NCI-H1048 (cell line): ENCODE data around the gene COG2.
"Not testable (repeated sequence)": the region's sequence is repeated elsewhere in the genome, so short reads cannot be mapped to it uniquely, and the experiment has no call there.

Experiments
- DNase-seq: peaks from one replicate; lab custom pipeline; 2025; lab: John Stamatoyannopoulos, UW

The COG2 gene

GRCh38 chr1:230627767-230628166, 14.5 kb upstream of the COG2 start:
- DNase-seq: no peak

DNA sequence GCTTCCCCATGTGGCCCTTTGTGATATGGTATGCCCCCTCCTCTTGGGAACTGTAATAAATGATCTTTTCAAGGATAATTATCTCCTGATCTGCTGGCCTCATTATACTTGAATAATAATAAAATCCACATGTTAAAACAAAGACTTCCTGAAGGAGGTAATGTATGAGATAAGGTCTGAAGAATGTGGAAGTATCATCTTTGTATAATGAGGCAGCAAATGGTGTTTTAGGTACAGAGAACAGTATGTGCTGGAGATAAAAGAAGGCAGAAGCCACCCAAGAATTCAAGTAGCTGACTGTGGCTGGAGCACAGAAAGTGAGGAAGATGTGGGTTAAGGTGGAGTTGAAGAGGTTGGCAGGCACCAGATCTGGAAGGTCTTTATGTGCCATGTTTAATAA, 12.8 kb upstream of the COG2 start:
- no peak for DNase-seq

- no peak for DNase-seq
Observed at GRCh38 chr1:230631477-230631876, 10.8 kb upstream of the COG2 start.

DNA sequence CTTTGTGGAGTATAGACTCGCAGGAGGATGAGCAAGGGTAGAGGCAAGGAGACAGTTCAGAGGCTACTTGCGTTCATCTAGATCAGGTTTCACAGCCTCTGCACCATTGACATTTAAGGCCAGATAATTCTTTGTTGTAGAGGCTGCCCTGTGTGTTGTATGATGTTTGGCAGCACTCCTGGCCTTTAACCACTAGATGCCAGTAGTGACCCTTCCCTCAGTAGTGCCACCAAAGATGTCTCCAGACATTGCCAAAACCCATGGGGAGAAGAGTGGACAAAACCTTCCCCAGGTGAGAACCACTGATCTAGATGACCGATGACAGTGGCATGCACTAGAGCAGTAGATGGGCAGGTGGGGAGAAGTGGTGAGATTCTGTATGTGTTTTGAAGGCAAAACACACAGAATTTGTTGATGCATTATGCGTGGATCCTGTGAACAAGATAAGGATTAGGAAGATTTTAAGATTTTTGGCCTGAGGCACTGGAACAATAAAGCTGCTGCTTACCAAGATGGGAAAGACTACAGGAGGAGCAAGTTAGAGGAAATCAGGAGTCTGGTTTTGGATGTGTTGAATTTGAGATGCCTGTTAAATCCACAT, 9.9 kb upstream of the COG2 start:
- DNase-seq: no peak

- DNase-seq: no peak
Observed at GRCh38 chr1:230633469-230633868, 8.8 kb upstream of the COG2 start.

DNA sequence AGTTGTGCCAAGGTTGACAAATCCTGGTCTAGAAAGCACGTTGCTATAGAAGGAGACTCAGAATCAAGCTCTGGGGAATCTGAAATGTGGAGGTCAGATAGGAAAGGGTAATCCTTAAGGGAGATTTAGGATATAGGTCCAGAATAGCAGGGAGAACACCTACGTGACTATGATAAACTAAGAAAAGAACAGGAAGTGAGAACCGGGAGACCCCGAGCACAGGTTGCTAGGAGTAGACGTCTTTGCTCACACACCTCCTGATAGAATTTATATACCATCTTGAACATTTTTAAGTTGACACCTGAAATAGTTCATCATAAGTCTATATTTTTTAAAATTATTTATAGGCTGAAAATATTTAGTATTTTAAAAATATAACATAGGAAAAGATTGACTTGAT, 7.9 kb upstream of the COG2 start:
- DNase-seq: no peak

DNA sequence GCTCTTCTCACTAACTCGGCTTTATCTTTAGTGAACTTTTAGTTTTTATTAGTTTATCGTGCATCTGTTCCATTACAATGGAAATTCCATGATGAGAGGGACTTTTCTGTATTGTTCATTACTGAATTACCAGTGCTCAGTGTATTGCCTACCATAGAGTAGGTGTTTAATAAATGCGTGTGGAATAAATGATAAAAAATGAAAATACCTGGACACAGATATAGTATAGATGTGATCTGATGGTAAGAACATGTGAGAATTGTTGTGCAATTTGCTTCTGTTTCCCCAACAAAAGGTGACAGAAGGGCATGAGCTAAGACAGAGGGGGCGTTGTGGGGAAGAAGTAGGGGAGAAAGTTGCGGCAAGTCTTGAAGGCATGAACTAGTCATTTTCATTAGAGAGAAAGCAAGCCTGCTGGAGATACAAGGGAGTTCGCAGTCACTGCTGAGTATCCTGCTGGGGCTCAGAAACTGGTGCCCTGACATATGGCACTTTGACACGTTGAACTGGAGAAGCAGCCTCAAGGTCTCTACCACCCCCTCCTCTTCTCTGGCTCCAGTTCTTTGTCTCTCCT, 5.6 kb upstream of the COG2 start:
- no peak for DNase-seq

- DNase-seq: no peak
Observed at GRCh38 chr1:230639714-230640209, 2.5 kb upstream of the COG2 start.

DNA sequence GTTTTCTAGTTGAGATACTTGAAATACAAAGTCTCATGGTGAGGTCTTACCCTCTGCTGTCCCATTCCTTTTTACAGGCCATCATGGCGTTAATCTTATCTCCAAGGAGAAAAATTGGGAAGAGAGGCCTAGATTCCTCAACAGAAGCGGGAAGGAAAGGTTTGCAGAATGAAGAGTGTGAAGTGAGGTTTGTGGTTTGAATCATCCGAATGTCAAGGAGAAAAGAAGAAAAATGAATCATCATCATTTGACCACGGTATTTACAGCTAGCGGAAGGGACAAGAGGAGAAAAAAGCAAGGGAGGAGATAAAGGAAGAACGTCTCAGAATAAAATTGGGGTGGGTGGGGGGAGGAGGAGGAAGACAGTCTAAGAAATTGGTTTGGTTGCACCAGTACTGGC, 935 bp upstream of the COG2 start:
- DNase-seq: no peak

GRCh38 chr1:230641900-230642262, 400 bp upstream of the COG2 start:
- DNase-seq: no peak

GRCh38 chr1:230643908-230644307, 1.6 kb downstream of the COG2 start:
- DNase-seq: no peak

- no peak for DNase-seq
Observed at GRCh38 chr1:230646710-230647302, 4.5 kb downstream of the COG2 start.

- DNase-seq: no peak
Observed at GRCh38 chr1:230647321-230647720, 5.0 kb downstream of the COG2 start.

DNA sequence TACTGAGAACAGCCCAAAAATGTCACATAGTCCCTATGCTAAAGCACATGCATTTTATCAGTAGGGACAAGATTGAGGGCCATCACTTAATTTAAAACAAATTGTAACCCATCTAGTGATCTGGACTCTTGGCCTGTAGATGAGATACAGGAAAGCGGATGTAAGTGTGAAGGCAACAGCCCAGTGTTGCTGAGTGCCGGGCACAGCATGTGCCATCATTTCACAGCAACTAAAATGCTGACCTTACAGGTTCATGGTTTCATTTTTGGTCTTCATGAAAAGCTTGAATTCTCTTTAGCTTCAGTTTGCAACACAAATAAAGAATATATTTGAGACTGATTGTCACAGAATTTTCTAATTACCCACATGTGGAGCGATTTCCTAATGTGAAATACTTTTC, 5.8 kb downstream of the COG2 start:
- no peak for DNase-seq

DNA sequence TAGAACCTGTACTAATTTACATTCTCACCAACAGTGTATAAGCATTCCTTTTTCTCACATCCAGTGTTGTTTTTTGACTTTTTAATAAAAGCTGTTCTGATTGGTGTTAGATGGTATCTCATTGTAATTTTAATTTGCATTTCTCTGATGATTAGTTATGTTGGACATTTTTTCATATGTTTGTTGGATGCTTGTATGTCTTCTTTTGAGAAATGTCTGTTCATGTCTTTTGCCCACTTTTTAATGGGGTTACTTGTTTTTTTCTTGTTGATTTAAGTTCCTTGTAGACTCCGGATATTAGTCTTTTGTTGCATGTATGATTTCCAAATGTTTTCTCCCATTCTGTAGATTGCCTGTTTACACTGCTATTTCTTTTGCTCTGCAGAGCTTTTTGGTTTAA, 8.0 kb downstream of the COG2 start:
- no peak for DNase-seq

DNA sequence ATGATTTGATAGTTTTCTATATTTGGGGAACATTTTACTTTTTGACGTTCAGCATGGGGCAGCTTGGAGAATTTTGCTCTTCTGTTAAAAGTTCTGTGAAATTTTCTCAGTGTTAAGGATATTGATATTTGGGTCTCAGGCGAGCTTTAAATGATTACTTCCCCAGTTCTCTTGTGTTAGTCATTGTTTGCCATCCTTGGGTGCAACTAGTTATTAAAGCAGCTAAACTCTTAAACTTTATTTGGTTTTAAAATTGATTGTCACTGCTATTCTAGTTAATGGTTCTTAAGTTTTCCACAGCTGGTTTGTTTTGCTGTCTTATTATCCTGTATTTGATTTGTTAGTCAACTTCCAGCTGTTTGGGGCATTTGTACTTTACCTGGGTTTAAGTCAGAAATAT, 9.0 kb downstream of the COG2 start:
- no peak for DNase-seq

DNA sequence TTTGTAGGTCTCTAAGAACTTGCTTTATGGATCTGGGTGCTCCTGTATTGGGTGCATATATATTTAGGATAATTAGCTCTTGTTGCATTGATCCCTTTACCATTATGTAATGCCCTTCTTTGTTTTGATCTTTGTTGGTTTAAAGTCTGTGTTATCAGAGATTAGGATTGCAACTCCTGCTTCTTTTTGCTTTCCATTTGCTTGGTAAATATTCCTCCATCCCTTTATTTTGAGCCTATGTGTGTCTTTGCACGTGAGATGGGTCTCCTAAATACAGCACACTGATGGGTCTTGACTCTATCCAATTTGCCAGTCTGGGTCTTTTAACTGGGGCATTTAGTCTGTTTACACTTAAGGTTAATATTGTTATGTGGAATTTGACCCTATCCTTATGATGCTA, 14.4 kb downstream of the COG2 start:
- not testable (repeated sequence) for DNase-seq

- DNase-seq: not testable (repeated sequence)
Observed at GRCh38 chr1:230658103-230658502, 15.8 kb downstream of the COG2 start.

- DNase-seq: no peak
Observed at GRCh38 chr1:230658691-230659090, 16.4 kb downstream of the COG2 start.

- no peak for DNase-seq
Observed at GRCh38 chr1:230661976-230662375, 19.7 kb downstream of the COG2 start.

DNA sequence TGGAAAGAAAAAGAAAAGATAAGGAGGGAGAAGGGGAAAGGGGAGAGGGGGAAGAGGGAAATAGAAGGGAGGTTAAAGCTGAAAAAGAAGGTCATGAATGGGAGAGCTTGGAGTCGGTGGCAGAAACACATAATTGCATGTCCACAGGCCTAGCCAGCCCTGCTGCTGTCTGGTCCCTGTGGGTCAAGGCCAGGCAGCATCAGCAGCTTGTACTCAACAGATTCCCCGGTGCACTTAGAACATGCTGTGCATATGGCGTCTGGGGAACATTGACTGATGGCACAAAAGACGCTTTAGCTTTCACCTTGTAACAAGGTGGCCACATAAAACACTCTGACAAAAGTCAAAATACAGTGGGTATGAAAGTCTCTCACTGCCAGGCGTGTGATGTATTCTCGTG, 25.9 kb downstream of the COG2 start:
- no peak for DNase-seq

- DNase-seq: no peak
Observed at GRCh38 chr1:230669543-230669942, 27.3 kb downstream of the COG2 start.

DNA sequence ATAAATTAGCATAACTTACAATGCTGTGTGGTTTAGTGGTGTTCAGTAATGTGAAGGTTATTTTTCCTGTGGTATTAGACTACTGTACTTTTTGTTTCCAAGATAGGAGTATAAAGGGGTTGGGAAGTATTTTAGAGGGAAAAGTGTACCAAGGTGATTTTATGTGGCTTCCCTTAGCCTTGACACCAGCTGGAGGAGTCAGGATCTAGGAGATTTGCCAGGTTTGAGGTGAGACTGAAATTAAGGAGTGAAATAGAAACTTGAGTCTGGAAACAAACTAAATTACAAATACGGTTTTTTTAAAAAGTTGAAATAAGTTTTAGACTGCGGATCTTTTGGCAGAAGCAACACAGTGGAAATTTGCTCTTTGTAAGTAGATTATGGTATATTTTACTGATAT, 32.3 kb downstream of the COG2 start:
- no peak for DNase-seq

DNA sequence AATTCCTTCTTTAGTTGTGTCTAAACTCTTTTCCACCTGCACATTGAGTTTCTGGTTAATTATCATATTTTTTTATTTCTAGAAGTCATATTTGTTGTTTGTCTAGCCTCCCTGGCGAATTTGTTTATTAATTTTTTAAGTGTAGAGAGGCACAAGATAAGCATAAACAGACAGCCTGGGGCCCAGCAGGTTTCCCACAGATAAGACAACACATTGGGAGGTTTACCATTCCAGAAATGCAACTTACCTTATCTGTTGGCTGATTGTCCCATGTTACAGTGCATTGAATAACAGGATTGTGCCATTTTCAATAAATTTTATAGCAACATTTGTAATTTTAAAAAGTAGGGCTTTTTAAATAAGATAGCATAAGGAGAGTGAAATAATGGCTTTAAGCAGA, 34.9 kb downstream of the COG2 start:
- no peak for DNase-seq
